Measurements from ENCODE around the gene PTPRQ. TPM values are rescaled to one million over a fixed set of nuclear protein-coding genes. Genes with fewer than 3 reads are reported as not detected.

Gene PTPRQ
- polyA plus RNA-seq, 1 donor (not counting 4 experiments of a cell fraction or from before 2014, with no cell fraction given) = 0.01 TPM

DNA sequence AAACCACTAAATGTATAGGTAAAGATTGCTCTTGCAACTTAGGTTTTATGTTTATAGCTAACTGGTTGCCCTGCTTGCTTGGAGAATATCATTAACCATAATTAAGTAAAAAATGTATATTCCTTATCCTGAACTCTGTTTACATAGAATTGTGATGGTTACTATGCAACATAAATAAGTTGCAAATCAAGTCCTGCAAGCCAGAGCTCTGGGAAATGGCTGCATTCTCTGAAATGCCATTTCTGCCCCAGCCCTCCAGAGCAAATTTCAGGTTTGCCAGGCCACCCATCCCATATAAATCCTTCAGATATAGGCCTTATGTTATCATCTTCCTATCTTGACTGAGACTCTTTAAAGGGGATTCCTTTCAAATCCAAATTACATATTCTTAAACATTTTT is 145.0 kb downstream of the PTPRQ start:
- Histone ChIP-seq H3K9ac (ENCODE audit: control insufficient read depth, extremely low read depth, insufficient read depth, low read length) (no peak overlapping the region), H3K27ac (ENCODE audit: control insufficient read depth, insufficient read depth, low read length) (no peak overlapping the region)
- no peak for FAIRE-seq

DNA sequence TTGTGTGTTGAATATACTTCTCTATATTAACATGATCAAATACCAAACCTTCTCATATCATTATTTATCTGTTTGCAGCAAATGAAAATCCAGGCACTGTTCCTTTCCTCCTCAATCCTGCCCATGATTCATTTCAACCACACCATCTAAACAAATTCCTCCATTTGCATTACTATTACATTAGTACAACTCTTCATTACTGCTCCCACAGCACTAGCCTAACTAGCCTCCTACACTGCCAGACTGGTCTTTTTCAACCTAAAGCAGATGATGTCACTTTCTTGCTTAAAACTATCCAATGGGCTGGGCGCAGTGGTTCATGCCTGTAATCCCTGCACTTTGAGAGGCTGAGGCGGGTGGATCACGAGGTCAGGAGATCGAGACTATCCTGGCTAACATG is 146.1 kb downstream of the PTPRQ start:
- no peak overlapping the region for H3K9ac ChIP-seq (ENCODE audit: control insufficient read depth, extremely low read depth, insufficient read depth, low read length)
- DNase-seq (ENCODE audit: low read depth, low spot score) (no peak), FAIRE-seq (no peak)
- no peaks in the 10 kb centered on the region for H3K79me2 ChIP-seq (ENCODE audit: control insufficient read depth, insufficient read depth, low read length)
- no peak overlapping the region for H3K4me3 ChIP-seq (ENCODE audit: control insufficient read depth in 2 of 3, extremely low read depth in 1 of 3, insufficient read depth in 2 of 3, low read depth in 1 of 3, low read length in 3 of 3)
- H3K9me3 ChIP-seq (ENCODE audit: control insufficient read depth, low read depth, low read length) = no peaks in the 10 kb centered on the region
- dilution Hi-C loops (cut with MboI; ENCODE audit: extremely low pct_ligation_motif_present, low sequenced_read_pairs) = no loop called here
- no peak overlapping the region for H3K4me2 ChIP-seq (ENCODE audit: control insufficient read depth, extremely low read depth, insufficient read depth, low read depth, low read length)
- H3K9me1 ChIP-seq (ENCODE audit: control insufficient read depth, extremely low read depth, insufficient read depth, low read length) = no peaks in the 10 kb centered on the region
- no peak overlapping the region for H2AFZ ChIP-seq (ENCODE audit: control insufficient read depth, low read length)
- no peaks in the 10 kb centered on the region for H3K36me3 ChIP-seq (ENCODE audit: control insufficient read depth in 2 of 2, extremely low read depth in 1 of 2, insufficient read depth in 2 of 2, low read length in 2 of 2)
- no peaks in the 10 kb centered on the region for H4K20me1 ChIP-seq (ENCODE audit: control insufficient read depth, extremely low read depth, insufficient read depth, low read length)
- H3K27me3 ChIP-seq (ENCODE audit: control insufficient read depth, extremely low read depth, insufficient read depth, low read length) = no peaks in the 10 kb centered on the region
- TF ChIP-seq EZH2 (IDR thresholded peaks at IDR 0.05; ENCODE audit: low read length) (no peak), CTCF (optimal IDR thresholded peaks at IDR 0.05 in 1 of 3, IDR thresholded peaks at IDR 0.05 in 1 of 3, conservative IDR thresholded peaks at IDR 0.05 in 1 of 3; ENCODE audit: extremely low read depth in 1 of 3, insufficient read depth in 2 of 3, low read length in 3 of 3) (no peak)
- H3K27ac ChIP-seq (ENCODE audit: control insufficient read depth, insufficient read depth, low read length) = no peak overlapping the region
- no peaks in the 10 kb centered on the region for H3K4me1 ChIP-seq (ENCODE audit: control insufficient read depth, extremely low read depth, insufficient read depth, low read length)

More for the DNA sequence above, 145.0 kb downstream of the PTPRQ start:
- no peaks in the 10 kb centered on the region for H3K36me3 ChIP-seq (ENCODE audit: control insufficient read depth in 2 of 2, extremely low read depth in 1 of 2, insufficient read depth in 2 of 2, low read length in 2 of 2)
- H2AFZ ChIP-seq (ENCODE audit: control insufficient read depth, low read length) = no peak overlapping the region
- no peaks in the 10 kb centered on the region for H3K9me1 ChIP-seq (ENCODE audit: control insufficient read depth, extremely low read depth, insufficient read depth, low read length)
- no peak for DNase-seq (ENCODE audit: low read depth, low spot score)
- no peaks in the 10 kb centered on the region for H4K20me1 ChIP-seq (ENCODE audit: control insufficient read depth, extremely low read depth, insufficient read depth, low read length)
- H3K9me3 ChIP-seq (ENCODE audit: control insufficient read depth, low read depth, low read length) = no peaks in the 10 kb centered on the region
- no peak overlapping the region for H3K4me3 ChIP-seq (ENCODE audit: control insufficient read depth in 2 of 3, extremely low read depth in 1 of 3, insufficient read depth in 2 of 3, low read depth in 1 of 3, low read length in 3 of 3)
- no peaks in the 10 kb centered on the region for H3K27me3 ChIP-seq (ENCODE audit: control insufficient read depth, extremely low read depth, insufficient read depth, low read length)
- H3K79me2 ChIP-seq (ENCODE audit: control insufficient read depth, insufficient read depth, low read length) = no peaks in the 10 kb centered on the region
- H3K4me2 ChIP-seq (ENCODE audit: control insufficient read depth, extremely low read depth, insufficient read depth, low read depth, low read length) = no peak overlapping the region
- no peaks in the 10 kb centered on the region for H3K4me1 ChIP-seq (ENCODE audit: control insufficient read depth, extremely low read depth, insufficient read depth, low read length)
- dilution Hi-C loops (cut with MboI; ENCODE audit: extremely low pct_ligation_motif_present, low sequenced_read_pairs) = no loop called here
- TF ChIP-seq CTCF (optimal IDR thresholded peaks at IDR 0.05 in 1 of 3, IDR thresholded peaks at IDR 0.05 in 1 of 3, conservative IDR thresholded peaks at IDR 0.05 in 1 of 3; ENCODE audit: extremely low read depth in 1 of 3, insufficient read depth in 2 of 3, low read length in 3 of 3) (no peak), EZH2 (IDR thresholded peaks at IDR 0.05; ENCODE audit: low read length) (no peak)

Data from keratinocyte (primary cell).